ENCODE results near the gene RASGRF1.

GRCh38 chr15:79086814-79087213, 3.8 kb downstream of the RASGRF1 start:
- TF ChIP-seq CTCF (IDR thresholded peaks at IDR 0.05): no peak
- no peak for TF ChIP-seq EZH2 (IDR thresholded peaks at IDR 0.05; ENCODE audit: borderline replicate concordance, insufficient read depth, low read depth, low read length, poor library complexity, severe bottlenecking)

Measured in B cell (primary cell).